HG03039 (cell line): ENCODE results near the gene RPS3.

Experiments used
- ATAC-seq: cut with Tn5 transposase; IDR thresholded peaks from one replicate; pipeline ENCODE4 v1.9.1; 2021; ENCODE audit warnings: mild to moderate bottlenecking, moderate library complexity; ENCODE audit not compliant: unreplicated experiment

RPS3 gene

DNA sequence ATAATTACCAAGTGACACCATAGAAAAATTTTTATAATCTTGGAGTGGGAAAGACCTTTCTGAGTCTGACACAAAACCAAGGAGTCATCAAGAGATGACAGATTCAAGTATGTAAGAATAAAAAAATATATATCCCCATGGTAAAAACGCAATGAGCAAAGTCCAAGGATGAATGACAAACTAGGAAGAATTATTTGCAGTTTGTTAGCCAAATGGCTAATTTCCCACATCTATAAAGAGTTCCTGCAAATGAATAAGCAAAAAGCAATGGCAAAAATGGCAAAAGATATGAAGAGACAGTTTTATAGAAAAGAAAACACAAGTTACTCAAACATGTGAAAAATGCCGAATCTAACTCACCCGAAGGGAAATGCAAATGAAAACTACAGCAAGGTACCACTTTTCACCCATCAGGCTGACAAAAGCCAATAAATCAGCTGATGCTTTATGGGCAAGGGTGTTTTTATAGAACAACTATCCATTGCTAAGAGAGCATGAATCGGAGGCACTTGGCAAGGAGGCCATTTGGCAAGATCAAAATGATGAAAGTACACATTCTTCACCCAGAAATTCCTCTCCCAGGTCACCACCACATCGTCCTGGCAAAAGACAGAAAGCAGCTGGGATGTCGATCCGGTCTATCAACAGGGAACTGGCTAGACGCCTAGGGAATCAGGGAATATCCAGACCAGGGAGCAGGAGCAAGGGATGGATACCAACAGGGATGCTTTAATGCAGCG, 54.8 kb downstream of the RPS3 start:
- ATAC-seq: no peak

DNA sequence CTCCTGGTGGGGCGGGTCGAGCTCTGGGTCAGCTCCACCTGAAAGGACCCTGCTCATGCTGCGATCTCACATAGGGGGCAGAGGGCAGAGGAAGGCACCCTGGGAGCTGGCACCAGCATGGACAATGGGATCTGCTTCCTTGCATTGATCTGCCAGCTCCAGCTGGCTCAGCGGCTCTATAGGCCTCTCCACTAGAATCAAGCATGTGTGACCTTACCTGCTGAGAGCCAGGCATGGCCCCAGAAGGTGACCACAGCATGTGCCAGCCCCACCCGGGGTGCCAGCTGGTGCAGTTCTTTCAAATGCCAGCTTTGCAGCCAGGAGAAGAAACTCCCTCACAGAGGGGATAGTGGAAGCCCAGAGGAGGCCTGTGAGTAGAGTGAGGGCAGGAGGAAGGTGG, 55.7 kb downstream of the RPS3 start:
- no peak for ATAC-seq
